C4-2B (cell line): ENCODE measurements around the gene PEAR1.
A peak's percentile ranks its signal among the peaks of the same experiment; 100 is the strongest.

Source experiments
- CTCF ChIP-seq: fragments of 450-650 bp; conservative IDR thresholded peaks from 2 replicates; pipeline ENCODE4 v1.5.1; 2017; ENCODE audit warnings: mild to moderate bottlenecking
- ZFX ChIP-seq: fragments of 450-650 bp; IDR thresholded peaks from 2 replicates; pipeline ENCODE4 v1.6.1; 2017

DNA sequence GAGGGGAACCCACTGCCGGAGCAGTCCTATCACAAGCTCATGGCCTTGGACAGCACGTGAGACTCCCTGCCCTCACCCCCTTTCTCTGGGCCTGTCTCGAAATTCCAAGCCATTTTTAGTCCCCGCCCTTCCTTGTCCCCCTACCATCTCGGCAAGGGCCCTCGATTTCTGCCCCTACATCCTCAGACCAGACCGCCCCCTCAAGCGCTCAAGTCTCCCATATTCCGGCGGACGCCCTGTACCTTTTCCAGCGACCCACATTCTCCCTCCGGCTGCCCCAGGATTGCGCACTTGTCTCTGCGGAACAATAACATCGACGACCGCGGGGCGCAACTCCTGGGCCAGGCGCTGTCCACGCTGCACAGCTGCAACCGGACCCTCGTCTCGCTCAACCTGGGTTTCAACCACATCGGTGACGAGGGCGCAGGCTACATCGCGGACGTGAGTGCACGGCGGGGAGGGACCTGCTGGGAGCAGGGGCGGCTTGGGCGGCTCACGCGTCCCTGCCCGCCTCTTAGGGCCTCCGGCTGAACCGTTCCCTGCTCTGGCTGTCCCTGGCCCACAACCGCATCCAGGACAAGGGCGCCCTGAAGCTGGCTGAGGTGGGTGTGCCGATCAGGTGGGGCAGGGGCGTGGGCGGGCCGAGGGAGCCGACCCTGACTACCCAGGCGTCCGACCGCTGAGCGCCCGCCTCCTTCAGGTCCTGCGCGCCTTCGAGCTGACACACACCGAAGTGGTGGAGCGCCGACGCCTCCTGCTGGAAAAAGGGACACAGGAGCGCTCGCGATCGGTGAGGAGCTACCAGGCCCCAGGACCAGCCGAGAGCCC lies 33.9 kb downstream of the PEAR1 start:
- TF ChIP-seq CTCF (peak; percentile 85), ZFX (no peak)
